GM19467 (cell line): ENCODE data around the gene TAF11.
"Not testable (repeated sequence)": the region's sequence is repeated elsewhere in the genome, so short reads cannot be mapped to it uniquely, and the experiment has no call there.

Experiments
- ATAC-seq: cut with Tn5 transposase; IDR thresholded peaks from one replicate; pipeline ENCODE4 v1.9.1; 2021; ENCODE audit warnings: mild to moderate bottlenecking, moderate library complexity; ENCODE audit not compliant: unreplicated experiment

The TAF11 gene

DNA sequence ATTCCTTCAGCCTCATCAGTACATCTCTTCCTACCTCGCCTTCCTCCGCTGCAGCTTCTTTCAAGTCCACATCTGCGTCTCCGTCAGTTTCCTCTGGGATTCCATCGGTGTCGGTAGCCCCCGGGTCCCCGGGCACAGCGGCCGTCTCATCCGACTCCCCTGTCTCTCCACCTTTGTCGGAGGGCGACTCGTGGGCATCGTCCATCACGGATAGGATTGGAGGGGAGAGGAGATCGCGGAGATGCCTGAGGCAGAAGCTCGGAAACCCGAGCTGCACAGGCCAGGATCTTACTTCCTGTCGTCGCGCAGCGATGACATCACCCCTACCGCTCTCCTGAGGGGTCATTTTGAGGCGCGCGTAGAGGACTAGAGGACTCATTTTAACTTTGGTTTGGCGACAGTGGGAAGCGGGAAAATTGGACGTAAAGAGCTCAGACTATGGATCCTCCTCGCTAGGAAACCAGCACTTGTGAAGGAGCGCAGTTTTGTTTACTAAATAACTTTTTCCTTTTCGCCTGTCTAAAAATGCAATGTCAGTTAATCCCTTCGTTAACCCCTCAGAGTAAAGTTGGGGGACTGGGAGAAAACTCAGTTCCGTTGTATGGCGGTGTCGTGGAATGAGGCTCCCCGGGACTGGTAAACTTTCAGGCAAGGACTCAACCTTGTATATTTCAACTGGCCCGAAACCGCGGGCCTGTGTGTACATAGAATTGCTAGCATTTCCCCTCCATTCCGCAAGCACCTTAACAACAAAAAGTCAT, at the start of gene TAF11:
TAF11 (minus strand) TSS at position 290 of the 761 bp plus-strand sequence; CDS start at position 205, 85 bp downstream.
- peak; percentile 72 for ATAC-seq

- ATAC-seq: no peak
Observed at GRCh38 chr6:34934516-34934915, 46.7 kb upstream of the TAF11 start.

- ATAC-seq: not testable (repeated sequence)
Observed at GRCh38 chr6:34932202-34932601, 44.4 kb upstream of the TAF11 start.

GRCh38 chr6:34930221-34930620, 42.4 kb upstream of the TAF11 start:
- ATAC-seq: no peak

DNA sequence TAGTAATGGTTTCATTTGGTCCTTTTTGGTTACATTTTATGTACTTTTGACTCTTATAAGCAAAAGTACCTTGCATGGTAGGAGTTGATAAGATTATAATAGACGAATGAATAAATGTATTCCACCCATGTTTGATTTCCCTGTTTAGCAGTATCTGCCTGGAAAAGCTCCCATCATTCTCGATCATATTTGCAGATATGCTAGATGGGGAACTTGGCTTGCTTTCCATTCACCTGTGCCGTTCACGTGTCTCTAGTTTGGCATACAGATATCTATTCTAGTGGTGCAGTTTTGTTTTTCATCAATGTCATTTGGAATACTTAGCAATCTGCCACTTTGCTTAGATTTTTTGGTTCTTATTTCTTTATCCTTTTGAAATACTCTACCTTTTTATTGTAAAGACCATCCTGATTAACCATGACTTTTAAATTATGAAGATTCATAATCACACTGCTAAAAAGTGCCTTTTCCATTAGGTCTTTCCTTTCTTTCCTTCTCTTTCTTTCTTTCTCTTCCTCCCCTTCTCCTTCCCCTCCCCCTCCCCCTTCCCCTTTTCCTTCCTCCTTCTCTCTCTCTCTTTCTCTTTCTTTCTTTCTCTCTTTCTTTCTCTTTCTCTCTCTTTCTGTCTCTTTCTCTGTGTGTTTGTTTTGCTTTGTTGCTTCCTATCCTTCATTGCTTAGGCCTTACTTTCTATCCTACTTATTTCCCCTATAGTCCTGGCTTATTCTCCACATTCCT, 41.6 kb upstream of the TAF11 start:
- no peak for ATAC-seq

DNA sequence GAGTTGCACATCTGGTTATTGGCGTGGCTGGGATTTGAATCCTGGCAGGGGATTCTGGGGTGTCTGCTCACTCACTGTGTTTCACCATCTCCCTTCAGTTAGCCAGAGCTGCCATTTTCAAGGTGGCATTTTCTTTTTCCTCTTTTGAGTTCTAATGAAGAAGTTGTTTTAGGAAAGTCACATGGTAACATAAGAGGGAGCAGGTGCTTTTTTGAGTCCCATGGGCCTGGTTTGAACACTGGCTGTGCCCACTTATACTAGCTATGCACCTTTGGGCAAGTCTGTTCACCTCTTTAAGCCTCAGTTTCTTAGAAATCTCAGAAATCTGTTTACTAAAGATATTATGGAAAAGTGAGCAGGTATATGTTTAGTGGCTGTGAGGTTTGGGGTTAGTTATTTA, 40.9 kb upstream of the TAF11 start:
- ATAC-seq: no peak

GRCh38 chr6:34928220-34928619, 40.4 kb upstream of the TAF11 start:
- ATAC-seq: no peak

GRCh38 chr6:34926655-34927054, 38.8 kb upstream of the TAF11 start:
- no peak for ATAC-seq

GRCh38 chr6:34924831-34925625, 37.2 kb upstream of the TAF11 start:
- no peak for ATAC-seq

GRCh38 chr6:34922177-34922663, 34.4 kb upstream of the TAF11 start:
- no peak for ATAC-seq

GRCh38 chr6:34920097-34920496, 32.3 kb upstream of the TAF11 start:
- ATAC-seq: no peak

GRCh38 chr6:34919651-34920050, 31.8 kb upstream of the TAF11 start:
- no peak for ATAC-seq

GRCh38 chr6:34917626-34918285, 29.9 kb upstream of the TAF11 start:
- no peak for ATAC-seq

GRCh38 chr6:34916348-34916967, 28.6 kb upstream of the TAF11 start:
- no peak for ATAC-seq

GRCh38 chr6:34914358-34914757, 26.5 kb upstream of the TAF11 start:
- ATAC-seq: no peak

DNA sequence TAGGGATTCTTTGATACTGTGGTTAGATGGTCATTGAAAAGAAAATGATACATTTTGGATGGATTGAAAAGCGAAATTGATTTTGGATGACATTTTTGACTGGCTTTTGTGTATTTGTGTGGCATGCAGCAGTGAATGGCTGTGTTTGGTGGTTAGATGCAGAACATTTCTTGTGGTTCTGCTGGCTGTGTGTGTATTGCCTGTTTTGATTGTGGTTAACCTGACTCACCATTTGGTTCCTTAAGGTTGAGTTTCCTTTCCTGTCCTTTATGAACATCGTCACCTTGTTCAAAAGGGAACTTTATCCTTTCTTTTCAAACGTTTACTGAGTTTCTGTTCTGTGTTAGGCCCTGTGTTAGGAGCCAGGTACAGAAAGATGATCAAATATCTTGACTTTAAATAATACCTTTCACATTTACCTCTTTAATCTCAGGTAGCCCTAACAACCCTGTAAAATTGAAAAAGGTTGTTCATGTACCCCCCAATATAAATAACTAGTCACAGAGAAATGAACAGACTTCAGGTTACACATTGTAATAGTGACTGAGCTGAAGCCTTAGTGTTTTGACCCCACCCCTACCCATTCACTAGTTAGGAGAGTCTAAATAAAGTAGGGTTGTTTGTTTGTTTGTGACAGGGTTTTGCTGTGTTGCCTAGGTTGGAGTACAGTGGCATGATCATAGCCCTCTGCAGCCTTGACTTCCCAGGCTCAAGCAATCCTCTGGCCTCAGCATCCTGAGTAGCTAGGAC, 25.0 kb upstream of the TAF11 start:
- ATAC-seq: no peak

DNA sequence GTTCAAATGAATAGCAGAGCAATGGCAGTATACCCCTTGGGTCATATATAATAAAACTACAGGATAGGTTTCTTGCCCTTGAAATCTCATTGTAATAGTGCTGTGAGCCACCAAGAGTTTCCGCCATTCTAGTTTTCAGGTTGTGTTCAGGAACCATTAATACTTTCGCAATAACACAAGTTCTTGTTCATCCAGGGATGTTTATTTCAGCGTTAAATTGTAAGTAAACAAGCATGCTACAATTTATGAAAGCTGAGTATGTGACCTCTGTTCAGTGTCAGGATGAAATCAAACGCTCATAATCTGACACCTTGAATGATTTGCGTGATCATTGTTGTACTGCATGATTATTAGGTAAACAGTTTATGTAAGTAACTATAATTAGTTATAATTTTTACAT, 24.0 kb upstream of the TAF11 start:
- no peak for ATAC-seq

DNA sequence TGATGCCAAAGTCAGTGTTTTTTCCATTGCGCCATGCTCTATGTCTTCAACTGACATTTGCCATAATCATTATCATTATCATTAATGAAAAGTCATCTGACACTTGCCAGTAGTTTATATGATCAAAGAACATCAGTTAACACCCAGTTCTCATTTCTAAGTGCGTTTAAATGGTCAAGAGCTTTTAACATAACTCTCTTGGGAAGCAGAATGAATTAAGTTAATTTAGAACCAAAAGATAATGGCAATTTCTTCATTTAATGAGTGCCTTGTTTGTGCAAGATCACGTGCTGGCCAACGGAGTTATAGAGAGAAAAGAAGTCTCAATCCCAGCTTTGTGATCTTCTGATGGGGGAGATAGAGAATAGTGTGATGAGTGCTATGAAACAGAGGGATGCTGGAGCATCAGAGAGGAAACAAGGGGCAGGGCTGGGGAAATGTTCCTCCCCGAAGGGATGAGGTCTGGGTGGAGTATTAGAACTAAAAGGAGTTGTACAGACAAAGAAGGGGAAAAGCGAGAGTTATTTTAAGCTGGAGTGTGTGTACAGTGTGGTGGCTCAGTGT, 21.6 kb upstream of the TAF11 start:
- ATAC-seq: no peak

- ATAC-seq: no peak
Observed at GRCh38 chr6:34908194-34908593, 20.4 kb upstream of the TAF11 start.
